IPS-NIHi11 (cell line): Measurements from ENCODE around the gene MOCS3.
A peak's percentile ranks its signal among the peaks of the same experiment; 100 is the strongest.

Experiments used
- DNase-seq: peaks from one replicate; pipeline ENCODE4 v3.0.0; 2012; ENCODE audit warnings: mixed read lengths, low spot score

Gene MOCS3

DNA sequence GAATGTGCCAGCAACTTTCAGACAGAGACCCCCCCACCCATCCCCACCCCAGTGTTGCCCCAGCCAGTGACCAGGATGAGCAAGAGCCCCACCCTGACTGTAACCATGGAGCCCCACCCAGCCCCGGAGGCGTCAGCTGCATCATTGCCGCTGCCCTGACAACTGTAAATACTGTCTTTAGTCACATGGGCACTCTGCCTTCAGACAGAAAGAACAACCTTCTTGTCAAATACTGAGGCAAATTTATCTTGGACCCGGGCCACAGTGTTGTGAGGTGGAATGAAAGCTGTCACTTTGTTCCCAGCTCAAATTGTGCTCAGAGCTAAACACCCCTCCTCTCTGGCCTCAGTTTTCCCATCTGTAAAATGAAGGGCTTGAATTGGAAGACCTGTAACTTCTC lies 23.7 kb downstream of the MOCS3 start:
- no peak for DNase-seq

- DNase-seq: no peak
Observed at GRCh38 chr20:50983321-50983720, 24.7 kb downstream of the MOCS3 start.

GRCh38 chr20:50987493-50988210 lies 29.0 kb downstream of the MOCS3 start:
- peak; percentile 76 for DNase-seq

DNA sequence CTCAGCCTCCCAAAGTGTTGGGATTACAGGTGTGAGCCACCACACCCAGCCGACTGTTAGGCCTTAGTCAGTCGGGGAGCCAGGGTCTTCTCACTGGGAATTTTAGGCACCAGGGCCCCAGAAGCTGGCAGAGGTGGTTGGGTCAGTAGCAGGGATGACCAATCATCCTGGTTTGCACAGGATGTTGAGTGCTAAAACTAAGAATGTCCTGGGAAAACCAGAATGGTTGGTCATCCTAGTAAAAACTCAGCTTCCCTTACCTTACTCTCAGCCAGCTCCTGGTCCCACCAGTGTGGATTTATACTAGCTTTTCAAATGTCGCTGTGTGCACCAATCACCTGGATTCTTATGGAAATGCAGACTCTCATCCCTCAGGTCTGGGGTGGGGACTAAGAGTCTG lies 32.5 kb downstream of the MOCS3 start:
- DNase-seq: no peak

DNA sequence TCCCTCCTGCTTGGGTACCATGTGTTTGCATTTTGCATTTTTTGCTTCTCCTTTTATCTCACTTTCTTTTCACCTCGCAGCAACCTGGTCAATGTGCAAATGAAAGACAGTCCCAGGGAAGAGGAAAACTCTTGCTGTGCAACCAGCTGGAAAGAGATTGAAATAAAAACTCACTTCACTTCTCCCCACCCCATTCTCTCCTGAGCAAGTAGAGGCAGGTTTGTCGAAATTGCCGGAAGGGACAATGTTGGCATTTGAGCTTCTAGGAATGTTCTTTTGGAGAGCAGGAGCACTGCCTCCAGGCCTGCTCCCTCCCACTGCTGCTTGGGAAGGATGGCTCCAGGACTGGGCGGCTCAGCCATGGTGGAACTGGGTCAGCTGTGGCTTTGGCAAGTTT lies 33.7 kb downstream of the MOCS3 start:
- DNase-seq: peak; percentile 29

DNA sequence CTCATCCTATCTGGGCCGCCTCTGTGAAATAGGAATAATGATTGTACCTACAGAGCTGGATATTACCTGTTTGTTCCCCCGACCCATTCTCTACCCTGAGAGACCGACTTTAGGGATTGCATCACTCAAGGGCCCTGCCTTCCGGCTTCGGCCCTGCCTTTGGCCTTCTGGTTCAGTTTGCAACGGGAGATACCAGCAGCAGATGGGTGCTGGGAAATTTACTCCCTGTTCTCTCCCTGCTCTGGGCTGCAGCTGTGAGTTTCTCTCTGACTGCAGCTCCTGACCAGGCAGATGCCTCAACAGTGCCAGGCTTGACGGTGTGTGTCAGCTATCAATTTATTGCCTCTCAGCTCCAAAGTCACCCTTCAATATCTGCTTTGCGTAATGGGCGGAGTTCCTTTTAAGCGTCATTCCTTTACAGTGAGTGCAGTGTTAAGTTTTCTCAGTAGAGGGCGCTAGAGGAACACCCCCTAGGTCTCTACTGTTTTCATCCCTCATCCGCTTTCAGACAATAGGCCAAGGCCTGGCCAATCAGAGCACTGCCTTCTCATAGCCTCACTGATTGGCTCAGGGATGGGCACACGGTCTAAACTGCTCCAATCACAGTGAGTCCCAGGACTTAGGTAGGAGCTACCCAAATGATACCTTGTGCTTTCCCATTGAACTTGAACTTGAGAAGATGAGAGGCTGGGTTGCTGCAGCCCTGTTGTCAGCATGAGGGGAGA lies 34.3 kb downstream of the MOCS3 start:
- peak; percentile 100 for DNase-seq

DNA sequence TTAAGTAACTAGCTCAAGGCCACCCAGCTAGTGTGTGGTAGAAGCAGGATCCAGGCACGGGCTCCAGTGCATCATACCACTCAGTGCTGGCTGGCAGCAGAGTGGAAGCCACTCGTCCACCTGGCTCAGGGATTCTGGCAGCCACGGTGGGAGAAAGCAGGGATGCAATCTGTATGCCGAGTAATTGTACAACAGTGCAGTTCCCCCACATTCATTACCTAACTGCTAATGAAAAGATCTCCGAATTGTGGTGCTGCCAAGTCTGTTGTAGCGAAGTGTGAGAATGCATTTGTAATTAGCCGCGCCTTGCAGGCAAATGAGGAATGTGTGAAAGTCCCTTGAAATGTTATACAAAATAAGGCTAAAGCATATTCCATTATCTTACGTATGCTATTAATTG lies 35.3 kb downstream of the MOCS3 start:
- no peak for DNase-seq

- DNase-seq: no peak
Observed at GRCh38 chr20:50995506-50995905, 36.9 kb downstream of the MOCS3 start.

GRCh38 chr20:50996901-50997865 lies 38.6 kb downstream of the MOCS3 start:
- DNase-seq: no peak

GRCh38 chr20:50999355-50999754 lies 40.7 kb downstream of the MOCS3 start:
- DNase-seq: no peak

- no peak for DNase-seq
Observed at GRCh38 chr20:51001430-51002265, 43.0 kb downstream of the MOCS3 start.

DNA sequence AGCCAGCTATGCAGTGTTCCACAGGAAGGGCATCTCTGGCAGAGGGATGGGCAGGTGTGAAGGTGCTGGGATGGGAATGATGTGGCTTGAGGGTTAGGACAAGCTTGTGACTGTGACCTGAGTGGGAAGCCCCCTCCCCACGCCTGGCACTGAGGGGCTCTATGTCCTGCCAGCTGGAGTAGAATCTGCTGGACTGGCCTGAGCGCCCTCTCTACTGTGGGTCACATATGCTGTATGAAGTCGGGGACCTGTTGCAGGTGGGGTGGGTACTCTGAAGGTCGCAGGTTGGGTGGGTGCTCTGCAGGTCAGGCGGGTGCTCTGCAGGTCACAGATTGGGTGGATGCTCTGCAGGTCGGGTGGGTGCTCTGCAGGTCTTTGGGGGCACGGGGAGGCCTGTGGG lies 44.0 kb downstream of the MOCS3 start:
- no peak for DNase-seq

DNA sequence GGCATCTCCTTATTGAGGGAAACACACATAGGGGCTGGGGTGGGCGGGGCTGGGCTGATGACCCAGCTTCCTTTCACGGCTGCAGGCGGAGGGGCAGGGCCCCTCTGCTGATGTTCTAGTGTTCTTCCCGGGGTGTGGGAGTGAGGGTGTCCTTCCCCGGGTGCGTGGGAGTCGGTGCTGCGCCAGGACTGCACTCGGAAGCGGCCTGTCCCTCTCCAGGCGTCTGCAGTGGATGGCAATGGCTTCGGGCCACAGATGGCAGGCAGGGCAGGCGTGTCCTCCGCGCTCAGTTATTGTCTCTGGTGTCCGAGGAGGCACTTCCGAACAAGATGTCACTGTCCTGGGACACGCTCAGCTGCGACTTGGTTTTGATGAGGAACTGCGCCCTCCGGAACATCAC lies 45.1 kb downstream of the MOCS3 start:
- DNase-seq: no peak

DNA sequence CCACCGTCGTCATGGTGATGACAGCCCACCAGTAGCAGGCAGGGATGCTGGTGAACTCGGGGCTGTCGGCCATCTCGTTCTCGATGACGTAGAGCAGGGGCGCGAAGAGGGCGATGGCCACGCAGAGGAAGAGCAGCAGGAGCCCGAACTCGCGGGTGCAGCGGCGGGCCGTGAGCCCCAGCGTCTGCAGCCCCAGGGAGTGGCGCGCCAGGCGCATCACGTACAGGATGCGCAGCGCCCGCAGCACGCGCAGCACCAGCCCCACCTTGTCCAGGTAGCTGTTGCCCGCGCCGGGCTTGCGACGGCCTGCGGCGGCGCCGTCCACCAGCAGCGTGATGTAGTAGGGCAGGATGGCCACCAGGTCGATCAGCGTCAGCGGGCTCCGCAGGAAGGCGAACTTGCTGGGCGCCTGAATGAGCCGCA lies 45.7 kb downstream of the MOCS3 start:
- no peak for DNase-seq

GRCh38 chr20:51004781-51005180 lies 46.2 kb downstream of the MOCS3 start:
- DNase-seq: no peak

- DNase-seq: no peak
Observed at GRCh38 chr20:51005214-51005613, 46.6 kb downstream of the MOCS3 start.

- no peak for DNase-seq
Observed at GRCh38 chr20:51008718-51009117, 50.1 kb downstream of the MOCS3 start.

DNA sequence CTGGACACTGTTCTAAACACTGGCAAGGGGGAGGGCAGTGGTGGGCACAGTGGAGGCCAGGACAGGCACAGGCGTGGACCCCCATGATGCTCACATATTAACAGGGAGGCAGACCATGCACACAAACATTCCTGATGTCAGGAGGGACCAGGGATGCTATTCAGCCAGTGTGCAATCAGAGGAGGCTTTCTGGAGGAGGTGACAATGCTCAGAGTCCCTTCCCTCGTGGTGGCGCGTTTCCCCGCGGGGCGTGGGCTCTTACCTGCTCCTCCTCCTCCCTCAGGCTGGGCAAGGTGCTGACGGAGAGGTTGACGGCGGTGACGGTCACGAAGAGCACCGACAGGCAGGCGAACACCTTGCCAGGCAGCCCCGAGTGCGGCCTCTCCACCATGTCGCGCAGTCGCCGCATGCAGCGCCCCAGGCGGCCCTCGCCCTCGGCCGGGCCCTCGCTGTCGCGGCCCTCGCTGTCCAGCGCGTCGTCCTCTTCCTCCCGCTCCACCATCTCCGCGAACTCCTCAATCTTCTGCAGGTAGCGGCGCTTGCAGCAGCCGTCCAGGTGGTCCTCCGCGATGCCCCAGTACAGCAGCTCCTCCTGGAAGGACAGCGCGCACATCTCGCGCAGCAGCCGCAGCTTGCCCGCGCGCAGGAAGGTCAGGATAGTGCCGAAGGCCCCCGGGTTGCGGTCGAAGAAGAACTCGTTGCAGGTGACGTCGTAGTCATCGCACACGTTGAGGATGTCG lies 50.9 kb downstream of the MOCS3 start:
- DNase-seq: no peak

DNA sequence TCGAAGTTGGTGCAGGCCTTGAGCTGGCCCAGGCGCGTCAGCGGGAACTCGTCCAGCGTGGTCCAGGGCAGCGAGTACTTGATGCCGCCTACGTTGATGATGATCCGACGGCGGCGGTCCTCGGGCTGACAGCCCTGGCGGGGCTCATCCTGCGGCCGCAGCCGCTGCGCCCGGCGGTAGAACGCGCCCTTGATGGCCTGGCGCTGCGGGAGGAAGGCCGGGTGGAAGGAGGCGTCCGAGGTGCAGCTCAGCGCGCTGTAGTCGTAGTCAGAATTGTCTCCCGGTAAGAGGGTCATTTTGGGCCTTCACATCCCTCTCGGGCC lies 51.4 kb downstream of the MOCS3 start:
- no peak for DNase-seq

DNA sequence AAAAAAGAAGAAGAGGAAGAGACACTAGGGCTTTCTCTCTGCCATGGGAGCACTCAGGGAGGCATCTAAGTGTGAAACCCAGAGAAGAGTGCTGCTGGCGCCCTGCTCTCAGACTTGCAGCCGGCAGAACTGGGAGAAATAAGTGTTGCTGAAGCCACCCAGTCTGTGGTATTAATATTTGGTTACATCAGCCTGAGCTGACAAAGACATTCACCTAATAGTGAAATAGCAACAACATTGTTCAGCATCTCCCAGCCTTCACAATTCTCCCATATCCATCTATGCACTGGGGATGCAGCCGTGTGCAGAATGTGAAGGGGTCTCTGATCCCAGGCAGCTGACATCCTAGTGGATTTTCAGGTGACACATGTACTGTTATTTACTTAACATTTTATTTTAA lies 52.3 kb downstream of the MOCS3 start:
- no peak for DNase-seq

GRCh38 chr20:51011479-51011878 lies 52.9 kb downstream of the MOCS3 start:
- no peak for DNase-seq
